Endothelial cell of hepatic sinusoid (primary cell): ENCODE measurements around the gene CCL26.
"Not testable (repeated sequence)": the region's sequence is repeated elsewhere in the genome, so short reads cannot be mapped to it uniquely, and the experiment has no call there.

Source experiments
- in situ Hi-C: cut with HindIII; loops from 2 replicates; pipeline ENCODE4 v1.10.0; 2017; ENCODE audit warnings: low sequenced_read_pairs

Gene CCL26

GRCh38 chr7:75739796-75740672, 32.0 kb downstream of the CCL26 start:
- in situ Hi-C loops: no loop called here

DNA sequence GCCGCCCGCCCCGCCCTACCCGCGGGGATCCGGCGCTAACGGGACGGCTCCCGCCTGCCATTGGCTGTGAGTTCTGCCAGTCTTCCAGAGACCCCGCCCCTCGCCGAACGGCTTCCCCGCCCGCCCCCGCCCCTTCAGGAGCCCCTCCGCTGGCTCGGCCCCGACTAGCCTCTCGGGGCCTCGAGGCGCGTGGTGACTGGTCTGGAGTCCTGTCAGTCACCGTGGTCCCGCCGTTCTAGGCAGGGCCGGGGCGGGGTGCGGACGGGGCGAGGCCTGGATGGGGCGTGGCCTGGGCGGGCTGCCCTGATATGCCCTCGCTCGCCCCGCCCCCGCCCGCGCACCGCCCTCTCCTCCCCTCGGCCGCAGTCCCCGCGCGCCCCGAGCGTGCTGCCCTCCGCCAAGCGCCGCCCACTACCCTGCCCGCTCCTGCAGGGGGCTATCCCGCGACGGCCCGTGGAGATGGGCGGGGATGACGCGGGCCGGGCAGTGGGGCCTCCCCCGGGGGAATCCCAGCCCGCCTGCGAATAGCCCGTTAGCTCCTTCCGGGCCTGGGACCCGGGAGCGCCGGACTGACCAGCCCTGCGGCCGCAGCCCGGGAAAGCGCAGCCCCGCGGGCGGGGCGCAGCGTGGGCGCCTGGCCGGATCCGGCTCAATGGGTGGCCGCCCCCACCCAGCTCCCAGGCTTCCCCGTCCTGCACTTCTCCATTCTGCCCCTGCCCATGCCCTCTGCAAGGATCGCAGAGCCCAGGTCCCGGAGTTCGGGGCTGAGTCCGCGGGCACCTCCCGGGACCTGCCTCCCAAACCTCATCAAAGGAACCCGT, 32.8 kb downstream of the CCL26 start:
- in situ Hi-C loops: no loop called here

GRCh38 chr7:75738604-75738974, 33.4 kb downstream of the CCL26 start, which contains the start of gene HIP1:
TSS of gene HIP1 (minus strand) at chr7:75738941. CDS start at chr7:75738920, 21 bp downstream.
- in situ Hi-C loops: no loop called here

DNA sequence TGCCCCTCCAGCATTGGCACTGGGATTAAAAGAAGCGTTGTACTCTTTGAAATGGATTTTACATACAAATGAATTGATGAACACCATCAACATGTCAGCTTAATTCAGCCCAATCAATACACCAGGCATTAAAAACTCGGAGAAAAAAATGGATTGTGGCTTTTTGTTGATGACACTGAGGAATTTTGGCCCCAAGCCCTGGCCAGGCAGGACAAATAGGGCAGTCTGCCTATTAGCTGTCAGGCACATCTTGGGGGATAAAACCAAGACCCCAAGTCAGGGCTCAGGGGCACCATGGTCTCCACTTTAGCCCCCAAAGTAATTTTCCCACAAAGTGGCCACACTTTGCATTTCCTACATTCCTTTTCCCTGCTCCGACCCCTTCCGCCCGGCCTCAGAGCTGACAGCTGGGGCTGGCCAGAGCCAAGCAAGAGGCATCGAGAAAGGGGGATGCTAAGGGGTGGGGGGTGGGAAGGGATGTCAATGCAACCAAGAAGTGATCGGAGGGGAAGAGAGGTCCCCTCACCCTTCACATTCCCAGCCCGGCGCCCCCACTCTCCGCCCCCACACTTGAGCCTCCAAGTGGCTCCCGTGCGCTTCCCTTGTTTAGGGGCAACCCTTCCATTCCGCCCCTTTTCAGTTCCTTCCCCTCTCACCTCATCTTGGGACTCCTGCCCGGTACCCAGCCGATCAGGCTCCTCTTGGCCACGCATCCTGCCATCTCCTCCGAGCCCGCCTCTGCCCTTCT, 34.0 kb downstream of the CCL26 start:
- in situ Hi-C loops: no loop called here

DNA sequence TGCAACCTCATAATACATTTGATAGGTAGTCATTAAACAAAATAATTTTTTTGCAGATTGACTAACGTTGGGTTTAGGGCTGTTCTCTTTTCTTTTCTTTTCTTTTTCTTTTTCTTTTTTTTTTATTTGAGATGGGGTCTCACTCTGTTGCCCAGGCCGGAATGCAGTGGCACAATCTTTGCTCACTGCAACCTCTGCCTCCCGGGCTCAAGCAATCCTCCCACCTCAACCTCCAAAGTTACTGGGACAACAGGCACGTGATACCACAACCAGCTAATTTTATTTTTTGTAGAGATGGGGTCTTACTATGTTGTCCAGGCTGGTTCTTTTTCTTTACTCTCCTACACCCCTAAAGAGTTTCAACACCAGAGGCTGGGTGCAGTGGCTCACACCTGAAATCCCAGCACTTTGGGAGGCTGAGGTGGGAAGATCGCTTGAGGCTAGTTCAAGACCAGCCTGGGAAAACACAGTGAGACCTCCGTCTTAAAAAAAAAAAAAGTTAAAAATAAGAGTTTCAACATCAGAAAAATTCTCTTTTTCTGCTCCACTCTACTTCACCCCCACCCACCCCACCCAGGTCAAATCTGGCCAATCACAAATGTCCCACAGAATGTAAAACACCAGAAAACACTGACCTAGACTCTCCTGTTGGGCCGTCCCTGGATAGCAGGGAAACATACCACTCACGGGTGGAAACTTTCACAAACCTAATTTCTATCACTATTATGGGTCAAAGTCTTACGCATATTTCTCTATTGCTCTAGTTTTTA, 36.2 kb downstream of the CCL26 start:
- in situ Hi-C loops: no loop called here

GRCh38 chr7:75734586-75735458, 37.2 kb downstream of the CCL26 start:
- in situ Hi-C loops: no loop called here

- in situ Hi-C loops: no loop called here
Observed at GRCh38 chr7:75732764-75733630, 39.0 kb downstream of the CCL26 start.

DNA sequence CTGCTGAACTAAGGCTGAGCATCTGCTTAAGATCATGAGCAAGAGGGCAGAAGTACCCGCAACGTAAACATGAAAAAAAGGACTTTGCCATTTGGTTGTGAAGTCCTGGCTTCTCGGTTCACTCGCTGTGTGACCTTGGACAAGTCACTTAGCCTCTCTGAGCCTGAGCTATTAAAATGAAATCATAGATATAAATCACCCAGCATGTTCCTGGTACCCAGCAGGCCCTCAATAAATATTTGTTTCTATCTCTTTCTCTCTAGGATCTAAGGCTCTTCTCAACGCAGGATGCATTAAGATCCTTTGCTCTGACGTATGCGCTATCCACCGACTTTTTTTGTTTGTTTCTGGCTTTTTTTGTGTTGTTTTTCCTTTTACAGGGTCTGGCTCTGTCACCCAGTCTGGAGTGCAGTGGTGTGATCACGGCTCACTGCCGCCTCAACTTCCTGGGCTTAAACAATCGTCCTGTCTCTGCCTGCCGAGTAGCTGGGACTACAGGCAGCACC, 39.9 kb downstream of the CCL26 start:
- in situ Hi-C loops: no loop called here

DNA sequence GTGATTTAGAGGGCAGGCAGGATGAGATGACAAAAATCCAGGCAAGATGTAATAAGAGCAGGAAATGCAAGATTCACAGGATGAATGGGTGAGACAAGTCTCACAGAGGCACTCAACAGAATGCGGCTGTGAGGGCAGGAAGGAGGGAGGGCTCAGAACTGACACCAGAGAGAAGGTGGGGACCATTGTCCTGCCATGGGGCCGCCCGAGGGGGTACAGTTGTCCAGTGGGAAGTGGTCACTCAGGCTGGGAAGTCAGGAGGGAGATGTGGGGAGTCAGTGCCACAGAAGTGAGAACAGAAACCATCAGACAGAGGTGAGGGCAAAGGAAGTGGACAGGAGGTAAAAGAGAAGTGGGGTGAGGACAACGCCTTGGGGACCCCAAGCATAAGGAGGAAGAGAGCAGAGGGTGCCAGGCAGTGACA, 42.1 kb downstream of the CCL26 start:
- in situ Hi-C loops: no loop called here

- in situ Hi-C loops: no loop called here
Observed at GRCh38 chr7:75727881-75728593, 44.0 kb downstream of the CCL26 start.

GRCh38 chr7:75727351-75727750, 44.7 kb downstream of the CCL26 start:
- in situ Hi-C loops: not testable (repeated sequence)

- in situ Hi-C loops: no loop called here
Observed at GRCh38 chr7:75725306-75725705, 46.7 kb downstream of the CCL26 start.

- in situ Hi-C loops: no loop called here
Observed at GRCh38 chr7:75723444-75723843, 48.6 kb downstream of the CCL26 start.

GRCh38 chr7:75722373-75722772, 49.6 kb downstream of the CCL26 start:
- in situ Hi-C loops: no loop called here

GRCh38 chr7:75721922-75722321, 50.1 kb downstream of the CCL26 start:
- in situ Hi-C loops: not testable (repeated sequence)

- in situ Hi-C loops: no loop called here
Observed at GRCh38 chr7:75721426-75721825, 50.6 kb downstream of the CCL26 start.

DNA sequence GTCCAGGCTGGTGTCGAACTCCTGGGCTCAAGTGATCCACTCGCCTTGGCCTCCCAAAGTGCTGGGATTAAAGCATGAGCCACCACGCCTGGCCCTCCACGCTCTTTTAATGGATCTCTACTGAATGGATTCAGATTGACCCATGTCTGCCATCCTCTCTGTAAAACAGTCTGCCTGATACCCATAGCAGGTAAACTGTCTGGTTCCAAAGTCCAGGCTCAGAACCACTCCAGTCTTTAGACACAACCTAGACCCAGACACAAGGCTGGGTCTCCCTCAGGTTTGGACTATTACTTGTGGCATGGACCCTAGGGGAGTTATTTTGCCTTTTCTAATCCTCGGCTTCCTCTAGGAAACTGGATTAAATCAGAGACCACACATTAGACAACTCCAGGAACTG, 52.4 kb downstream of the CCL26 start:
- in situ Hi-C loops: no loop called here
